Activated CD8-positive, alpha-beta memory T cell treated with anti-CD3 and anti-CD28 coated beads, Interleukin-2, amount 50 U/mL, for 24 hours (primary cell): ENCODE results near the gene MRPS10.
"Not testable (repeated sequence)": the region's sequence is repeated elsewhere in the genome, so short reads cannot be mapped to it uniquely, and the experiment has no call there.

ENCODE experiments used
- DNase-seq: peaks from one replicate; pipeline ENCODE4 v3.0.0-alpha.2; 2020; ENCODE audit errors: extremely low read depth

Gene MRPS10

DNA sequence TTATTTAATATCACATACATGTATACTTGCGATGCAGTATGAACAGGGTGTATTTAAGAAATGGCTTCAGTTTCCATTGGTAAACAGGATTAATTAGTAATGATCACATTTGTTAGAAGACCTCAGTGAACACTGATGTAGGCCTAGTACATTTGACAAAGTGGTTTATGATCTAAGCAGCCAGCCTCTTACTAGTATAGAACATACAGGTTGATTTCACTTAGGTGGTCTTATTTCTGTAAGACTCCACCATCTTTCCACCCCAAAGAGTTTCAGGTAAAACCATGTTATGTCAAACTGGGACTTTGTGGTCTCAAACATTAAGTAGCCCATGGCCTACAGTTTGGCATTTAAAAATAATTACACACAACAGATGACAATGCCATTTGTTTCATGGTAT lies 20.2 kb upstream of the MRPS10 start:
- no peak for DNase-seq

GRCh38 chr6:42236682-42237473 lies 19.2 kb upstream of the MRPS10 start:
- no peak for DNase-seq

GRCh38 chr6:42236030-42236429 lies 18.4 kb upstream of the MRPS10 start:
- no peak for DNase-seq

DNA sequence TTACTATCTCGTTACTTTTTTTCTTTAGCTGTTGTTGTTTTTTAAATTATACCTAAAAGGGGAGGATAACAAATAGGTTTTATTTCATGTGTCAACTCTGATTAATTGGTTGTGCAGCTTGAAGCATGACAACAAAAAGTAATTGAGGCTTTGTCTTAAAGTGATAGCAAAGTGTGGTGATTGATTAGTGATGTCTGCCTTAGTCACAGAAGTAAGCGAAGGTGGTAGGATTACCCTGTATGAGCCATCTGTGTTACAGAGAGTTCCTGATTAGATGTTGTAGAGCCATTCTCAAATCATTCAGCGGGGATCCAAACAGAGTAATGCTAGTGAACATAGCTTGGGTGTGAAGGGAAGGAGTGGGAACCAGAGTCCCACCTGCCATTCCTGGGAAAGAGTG lies 14.4 kb upstream of the MRPS10 start:
- DNase-seq: no peak

- no peak for DNase-seq
Measured at GRCh38 chr6:42230345-42231321, 13.0 kb upstream of the MRPS10 start.

GRCh38 chr6:42229506-42230119 lies 12.0 kb upstream of the MRPS10 start:
- DNase-seq: no peak

DNA sequence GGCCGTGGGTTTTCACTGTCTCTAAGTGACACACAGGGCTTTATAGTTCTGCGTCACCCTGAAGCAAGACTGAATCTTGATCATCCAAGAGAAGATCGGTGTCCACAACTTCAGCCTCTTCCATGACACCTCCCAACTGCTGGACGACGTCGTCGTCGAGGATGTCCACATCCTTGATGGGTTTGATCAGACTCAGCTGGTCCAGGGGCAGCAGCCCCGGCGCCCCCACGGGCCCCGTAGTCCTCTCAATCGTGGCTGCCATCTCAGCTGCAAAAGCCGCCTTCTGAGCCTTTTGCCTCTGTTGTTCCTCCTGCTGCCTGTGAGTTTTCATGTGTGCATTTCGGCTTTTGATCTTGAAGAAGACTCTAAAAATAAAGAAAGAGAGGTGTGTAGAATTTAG lies 10.6 kb upstream of the MRPS10 start:
- no peak for DNase-seq

GRCh38 chr6:42227173-42227850 lies 9.7 kb upstream of the MRPS10 start:
- no peak for DNase-seq

- no peak for DNase-seq
Measured at GRCh38 chr6:42226645-42227143, 9.0 kb upstream of the MRPS10 start.

DNA sequence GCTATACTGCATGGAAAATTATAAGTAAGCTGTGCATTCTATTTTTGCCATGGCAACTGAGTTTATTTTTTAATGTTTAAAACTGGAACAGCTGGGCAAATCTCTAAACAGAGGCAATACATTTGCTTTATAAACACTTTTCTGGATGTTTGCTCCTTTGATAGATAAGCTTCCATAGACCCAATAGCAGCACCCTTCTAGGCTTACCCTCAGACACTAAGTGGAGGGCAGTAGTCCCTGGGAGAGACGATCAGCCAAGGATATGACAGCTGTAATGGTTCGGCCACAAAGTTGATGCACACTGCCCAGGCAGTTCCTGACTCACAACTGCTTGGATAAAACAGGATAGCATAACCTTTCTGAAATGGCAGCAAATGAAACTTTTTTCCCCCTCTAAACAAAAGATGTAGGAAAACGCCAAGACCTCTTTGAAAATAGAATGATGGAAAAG lies 8.5 kb upstream of the MRPS10 start:
- DNase-seq: no peak

- no peak for DNase-seq
Measured at GRCh38 chr6:42225419-42225818, 7.8 kb upstream of the MRPS10 start.

DNA sequence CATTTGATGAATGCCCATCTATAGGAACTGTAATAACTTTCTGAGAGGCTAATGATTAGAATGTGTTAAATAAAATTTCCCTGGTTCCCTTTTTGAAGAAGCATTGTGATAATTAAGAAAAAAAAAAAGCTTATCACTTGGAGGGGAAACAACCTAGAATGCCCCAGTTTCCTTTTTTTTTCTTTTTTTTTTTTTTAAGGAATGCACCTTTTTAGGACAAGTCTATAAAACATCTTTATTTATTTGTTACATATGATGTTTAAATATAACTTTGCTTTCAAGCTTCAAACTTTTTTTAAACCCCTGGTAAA lies 7.3 kb upstream of the MRPS10 start:
- DNase-seq: no peak

DNA sequence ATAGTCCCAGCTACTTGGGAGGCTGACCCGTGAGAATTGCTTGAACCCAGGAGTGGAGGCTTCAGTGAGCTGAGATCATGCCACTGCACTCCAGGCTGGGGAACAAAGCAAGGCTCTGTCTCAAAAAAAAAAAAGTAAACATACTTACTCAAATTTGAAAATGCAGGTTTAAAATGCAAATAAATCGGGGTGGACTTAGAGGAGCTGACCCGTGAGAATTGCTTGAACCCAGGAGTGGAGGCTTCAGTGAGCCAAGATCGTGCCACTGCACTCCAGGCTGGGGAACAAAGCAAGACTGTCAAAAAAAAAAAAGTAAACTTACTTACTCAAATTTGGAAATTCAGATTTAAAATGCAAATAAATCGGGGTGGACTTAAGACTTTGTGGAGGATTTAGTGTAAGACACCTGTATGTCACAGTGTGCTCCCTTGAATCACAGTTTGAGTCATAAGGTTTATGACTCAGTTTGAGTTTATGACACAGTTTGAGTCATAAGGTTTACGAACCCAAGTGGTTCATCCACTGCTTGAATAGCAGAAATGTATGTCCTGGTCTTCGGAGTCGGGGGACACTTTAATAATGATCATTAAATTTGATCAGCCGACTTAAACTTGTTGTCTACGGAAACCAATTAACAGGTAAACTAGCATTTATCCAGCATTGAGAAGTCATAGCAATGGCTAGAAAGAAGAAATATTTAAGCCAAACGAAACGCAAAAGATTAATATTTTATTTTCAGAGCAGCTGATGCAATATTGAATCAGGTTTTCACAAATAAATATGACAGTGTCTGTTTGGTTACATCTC lies 6.8 kb upstream of the MRPS10 start:
- DNase-seq: no peak

GRCh38 chr6:42222448-42222847 lies 4.8 kb upstream of the MRPS10 start:
- DNase-seq: no peak

GRCh38 chr6:42221546-42221945 lies 3.9 kb upstream of the MRPS10 start:
- DNase-seq: no peak

GRCh38 chr6:42220807-42221206 lies 3.1 kb upstream of the MRPS10 start:
- no peak for DNase-seq

DNA sequence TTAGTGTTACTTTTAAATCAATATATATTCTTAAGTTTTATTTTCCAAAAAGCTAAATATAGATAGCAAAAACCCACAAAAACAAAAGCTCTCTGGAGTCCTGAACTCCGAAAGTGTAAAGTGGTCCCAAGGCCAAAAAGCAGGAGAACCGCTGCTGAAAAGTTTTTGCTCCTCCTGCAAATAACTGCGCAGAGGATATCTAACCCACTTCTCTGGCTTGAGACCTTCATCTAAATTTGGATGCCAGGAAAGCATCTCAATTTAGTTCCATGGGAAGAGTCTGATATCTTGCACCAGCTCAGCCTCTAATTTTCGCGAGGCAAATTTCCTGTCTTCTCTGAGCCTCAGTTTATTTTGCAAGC lies 523 bp downstream of the MRPS10 start:
- no peak for DNase-seq

- DNase-seq: not testable (repeated sequence)
Measured at GRCh38 chr6:42216495-42216894, 1.2 kb downstream of the MRPS10 start.

- DNase-seq: no peak
Measured at GRCh38 chr6:42212442-42212841, 5.2 kb downstream of the MRPS10 start.

GRCh38 chr6:42211726-42212125 lies 5.9 kb downstream of the MRPS10 start:
- no peak for DNase-seq

DNA sequence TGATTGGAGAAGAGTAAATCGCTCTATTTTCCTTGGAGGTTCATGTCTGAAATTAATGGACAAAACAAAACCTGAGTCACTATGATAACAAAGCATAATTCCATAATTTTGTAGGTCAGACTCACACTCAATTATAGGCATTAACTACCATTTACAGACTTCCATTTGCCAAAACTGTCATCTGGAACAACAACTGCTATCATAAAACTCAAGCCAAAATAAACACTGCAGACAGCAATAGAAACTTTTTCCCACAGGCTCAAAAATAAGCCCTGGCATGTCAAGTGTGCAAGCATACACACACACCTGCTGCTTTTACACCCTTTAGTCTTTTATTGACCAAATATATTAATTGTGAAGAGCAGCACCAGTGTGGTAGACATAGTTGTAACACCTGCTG lies 7.1 kb downstream of the MRPS10 start:
- no peak for DNase-seq
